NCI-H2107 treated with DMSO at 0.1 percent for 48 hours (cell line): ENCODE results near the gene LTN1.
"Not testable (repeated sequence)": the region's sequence is repeated elsewhere in the genome, so short reads cannot be mapped to it uniquely, and the experiment has no call there.

ENCODE experiments used
- DNase-seq: peaks from one replicate; lab custom pipeline; 2025; ENCODE audit not compliant: unreplicated experiment; lab: John Stamatoyannopoulos, UW

Gene LTN1

DNA sequence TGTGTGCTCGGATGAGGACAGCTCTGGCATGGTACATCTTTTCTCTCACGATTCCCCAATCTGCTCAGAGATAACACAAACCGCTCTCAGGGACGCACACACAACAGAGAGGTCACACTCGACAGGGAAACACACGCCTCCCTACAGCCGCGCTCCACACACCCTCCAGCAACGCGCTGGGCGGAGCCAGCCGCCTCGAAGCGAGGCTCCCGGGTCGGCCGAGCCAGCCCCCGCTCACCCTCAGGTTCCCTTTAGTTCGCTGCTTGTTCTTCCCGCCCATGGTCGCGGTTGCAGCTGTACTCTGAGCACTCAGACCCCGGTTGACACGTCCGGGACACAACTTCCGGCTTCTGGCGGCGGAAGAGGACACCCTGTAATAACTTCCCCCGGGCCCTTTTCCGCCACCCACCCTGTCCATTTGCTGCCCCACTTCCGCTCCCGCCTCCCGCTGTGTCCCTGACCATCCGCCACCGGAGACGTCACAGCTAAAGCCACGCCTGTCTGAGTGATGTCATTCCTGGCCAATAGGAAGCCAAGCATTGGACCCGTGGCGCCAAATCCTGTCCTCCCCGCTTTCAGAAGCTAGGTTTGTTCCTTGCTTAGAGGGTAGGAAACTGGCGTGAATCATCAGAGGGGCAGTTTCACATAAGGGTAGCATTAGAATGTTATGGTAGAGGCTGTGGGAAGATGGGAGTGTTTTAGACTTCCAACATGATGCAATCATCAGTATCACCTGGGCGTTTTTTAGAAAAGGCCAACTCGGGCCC lies at the start of gene LTN1:
Gene LTN1 (minus strand): TSS at position 352 of the 767 bp plus-strand sequence. CDS start 72 bp downstream, at position 280.
- DNase-seq = peak; percentile 97

DNA sequence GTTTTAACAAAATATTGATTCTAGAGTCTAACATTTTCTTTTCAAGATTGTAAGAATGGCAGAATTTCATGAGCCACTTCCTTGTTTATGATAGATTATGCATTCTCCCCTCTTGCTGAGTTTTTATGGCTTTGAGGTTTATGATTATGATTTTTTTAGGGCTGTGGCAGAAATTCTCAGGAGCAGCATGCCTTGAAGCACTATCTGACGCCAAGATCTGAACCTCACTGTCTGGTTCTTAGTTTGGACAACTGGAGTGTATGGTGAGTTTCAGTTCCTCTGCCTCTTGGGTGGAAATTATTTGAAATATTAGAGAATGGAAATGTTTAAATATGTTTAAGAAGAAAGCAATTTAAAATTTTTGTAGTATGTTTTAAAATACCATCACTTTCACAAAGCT lies 42.0 kb upstream of the LTN1 start:
- DNase-seq = no peak

DNA sequence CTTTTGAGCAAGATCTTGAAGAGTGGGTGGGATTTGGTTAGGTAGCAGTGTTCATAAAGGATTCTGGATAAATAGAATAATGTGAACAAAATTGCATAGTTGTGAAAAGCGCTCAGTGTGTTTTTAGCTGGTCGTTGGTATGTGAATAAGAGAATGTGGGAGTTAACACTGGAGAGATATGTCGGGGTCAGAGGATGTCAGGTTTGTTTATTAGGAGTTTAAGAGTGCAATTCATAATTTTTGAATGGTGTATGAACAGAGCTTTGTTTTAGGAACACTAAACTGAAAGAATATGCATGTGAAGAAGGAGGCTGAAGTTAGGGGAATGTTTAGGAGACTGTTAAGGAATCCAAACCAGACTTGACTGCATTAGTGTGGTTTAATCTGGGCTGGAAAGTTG lies 41.2 kb upstream of the LTN1 start:
- no peak for DNase-seq

GRCh38 chr21:29033301-29033700 lies 40.6 kb upstream of the LTN1 start:
- no peak for DNase-seq

DNA sequence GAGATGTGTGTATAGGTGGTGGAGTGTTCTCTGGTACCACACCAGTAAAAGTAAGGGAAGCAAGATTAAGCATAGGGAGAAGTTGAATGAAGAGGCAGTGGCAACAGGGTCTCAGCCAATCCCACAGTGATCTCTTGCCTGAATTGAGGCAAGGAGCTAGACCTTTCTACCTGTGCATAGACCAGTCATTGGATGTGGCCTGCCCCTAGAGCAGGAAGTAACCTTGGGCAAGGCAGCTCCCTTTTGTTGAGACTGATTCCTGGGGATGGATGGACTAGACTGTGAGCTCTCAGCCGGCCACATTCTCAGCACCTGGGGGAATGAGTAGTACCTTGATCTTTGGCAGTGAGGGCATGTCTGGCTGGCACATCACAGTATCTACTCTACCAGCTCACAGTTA lies 38.2 kb upstream of the LTN1 start:
- DNase-seq = no peak

DNA sequence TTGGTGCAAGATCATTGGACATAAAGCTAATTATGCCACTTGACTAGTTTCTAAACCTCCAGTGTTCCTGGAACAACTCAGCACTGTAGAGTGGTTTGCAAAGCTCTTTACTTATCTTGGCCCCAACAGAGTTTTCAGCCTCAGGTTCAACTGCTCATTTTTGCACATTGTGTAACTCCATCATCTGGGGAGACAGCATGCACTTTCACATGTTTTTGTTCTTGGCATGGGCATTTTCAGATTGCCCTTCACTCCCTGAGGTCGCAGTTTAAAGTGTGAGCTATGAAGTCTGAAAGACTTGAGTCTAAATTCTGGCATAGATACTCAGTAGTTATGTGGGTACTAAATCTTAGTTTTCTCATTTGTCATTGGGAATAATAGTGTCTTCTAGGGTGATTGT lies 36.8 kb upstream of the LTN1 start:
- no peak for DNase-seq

GRCh38 chr21:29025328-29025713 lies 32.6 kb upstream of the LTN1 start:
- no peak for DNase-seq

- peak; percentile 97 for DNase-seq
Measured at GRCh38 chr21:29024474-29025327, 32.0 kb upstream of the LTN1 start, which contains the start of gene USP16. Gene USP16, plus strand, starts transcription at chr21:29024668. Its CDS starts 3,246 bp downstream, at chr21:29027914.

GRCh38 chr21:29022166-29022565 lies 29.5 kb upstream of the LTN1 start:
- no peak for DNase-seq

DNA sequence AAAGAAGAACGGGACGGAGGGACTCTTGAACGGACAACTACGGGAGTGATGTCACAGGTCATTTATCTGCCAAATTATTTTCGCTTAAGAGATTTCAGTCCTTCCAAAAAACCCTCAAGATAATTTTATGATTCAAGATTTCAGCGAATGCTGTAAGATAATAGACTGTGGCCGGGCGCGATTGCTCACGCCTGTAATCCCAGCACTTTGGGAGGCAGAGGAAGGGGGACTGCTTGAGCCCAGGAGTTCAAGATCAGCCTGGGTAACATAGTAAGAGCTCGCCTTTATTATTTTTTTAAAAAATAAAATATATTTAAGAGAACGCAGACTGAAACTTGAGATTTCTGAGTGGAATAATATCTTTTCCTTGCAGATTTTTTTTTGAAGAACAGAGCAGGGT lies 25.9 kb upstream of the LTN1 start:
- no peak for DNase-seq

DNA sequence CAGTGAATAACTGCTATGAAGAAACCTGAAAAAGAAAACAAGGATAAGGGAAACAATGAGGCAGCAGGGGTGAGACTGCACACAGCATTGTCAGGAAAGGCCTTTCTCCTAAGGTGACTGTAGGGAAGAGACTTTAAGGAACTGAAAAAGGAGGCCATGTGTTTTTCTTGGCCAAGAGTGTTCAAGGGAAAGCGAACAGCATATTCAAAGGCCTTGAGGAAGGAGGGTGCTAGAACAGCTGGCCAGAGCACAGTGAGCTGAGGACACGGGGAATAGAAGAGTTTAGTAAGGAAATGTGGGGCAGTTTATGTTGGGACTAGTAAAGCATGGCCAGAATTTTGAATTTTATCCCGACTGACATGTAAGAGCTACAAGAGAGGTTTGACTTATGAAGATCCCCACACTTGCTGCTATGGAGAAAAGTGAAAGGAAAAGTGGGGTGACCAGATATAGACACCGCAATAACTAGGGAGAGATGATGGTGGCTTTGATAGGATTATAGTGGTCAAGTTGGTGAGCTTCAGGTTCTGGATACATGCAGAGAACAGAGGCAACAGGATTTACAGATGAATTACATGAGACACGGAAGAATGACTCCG lies 25.1 kb upstream of the LTN1 start:
- no peak for DNase-seq

GRCh38 chr21:29011236-29011635 lies 18.6 kb upstream of the LTN1 start:
- DNase-seq = not testable (repeated sequence)

GRCh38 chr21:29008367-29008766 lies 15.7 kb upstream of the LTN1 start:
- DNase-seq = no peak

DNA sequence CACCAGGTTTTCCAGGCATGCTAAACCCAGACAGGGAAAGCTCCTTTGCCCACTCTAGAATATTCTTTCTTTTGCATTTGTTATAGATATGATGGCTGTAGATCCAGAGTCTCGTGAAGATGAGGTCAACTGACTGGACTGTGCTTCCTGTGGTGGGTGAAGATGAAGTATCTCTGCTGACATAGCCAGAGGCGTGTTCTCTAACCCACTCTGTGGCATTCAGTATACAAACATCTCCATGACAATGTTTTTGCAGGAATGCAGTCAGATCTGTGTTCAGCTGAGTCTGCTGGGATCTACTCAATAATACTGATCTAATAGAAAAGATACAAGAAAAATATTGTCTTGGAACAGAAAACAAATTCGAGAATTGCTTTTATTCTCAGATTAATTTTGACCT lies 15.1 kb upstream of the LTN1 start:
- DNase-seq = no peak

- DNase-seq = no peak
Measured at GRCh38 chr21:29007135-29007534, 14.5 kb upstream of the LTN1 start.

DNA sequence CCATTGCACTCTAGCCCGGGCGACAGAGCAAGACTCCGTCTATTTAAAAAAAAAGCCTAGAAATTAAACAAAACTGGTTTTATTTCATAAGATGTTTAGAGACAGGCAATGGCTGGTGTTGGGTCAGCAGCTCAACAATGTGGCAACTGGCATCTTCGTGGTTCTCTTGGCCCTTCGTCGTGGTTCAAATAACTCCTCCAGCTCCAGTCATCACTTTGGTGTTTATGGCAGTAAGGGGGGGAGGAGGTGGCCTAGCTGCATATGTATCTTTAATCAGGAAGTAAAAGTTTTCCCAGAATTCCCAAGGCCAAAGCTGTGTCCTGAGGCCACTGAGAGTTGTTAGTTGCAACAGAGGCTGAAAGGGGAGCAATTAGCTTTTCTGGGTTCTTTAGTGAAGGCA lies 13.0 kb upstream of the LTN1 start:
- no peak for DNase-seq

DNA sequence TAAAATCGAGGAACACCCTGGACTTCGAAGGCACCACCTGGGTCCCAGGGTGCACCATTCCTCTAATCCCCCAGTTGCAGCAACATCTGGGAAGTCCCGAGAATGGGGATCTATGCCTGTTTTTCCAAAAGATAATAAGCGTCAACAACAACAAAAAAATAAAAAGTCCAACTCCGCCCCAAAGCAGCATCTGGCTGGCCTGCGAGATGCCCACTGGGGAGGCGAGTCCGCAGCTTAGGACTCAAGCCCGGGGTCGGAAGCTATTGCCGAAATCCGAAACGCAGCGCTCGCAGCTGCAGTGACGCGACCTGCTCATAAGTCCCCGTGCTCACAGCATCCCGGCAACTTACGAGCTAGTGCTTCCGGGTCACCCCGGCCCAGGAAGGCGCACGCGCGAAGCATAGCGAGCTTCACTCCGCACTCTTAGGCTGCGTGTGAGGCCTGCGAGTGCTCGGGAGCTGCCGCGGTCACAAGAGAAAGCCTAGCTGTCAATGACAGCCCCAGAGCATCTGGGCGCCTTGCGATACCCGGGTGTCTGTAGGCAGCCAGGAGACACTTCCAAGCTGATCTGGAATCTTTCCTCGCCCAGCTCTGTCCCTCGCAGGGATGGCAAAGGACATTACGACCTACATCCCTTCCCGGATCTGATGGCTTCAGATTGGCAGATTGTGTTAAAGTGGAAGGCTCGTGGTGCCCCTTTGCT lies 9.9 kb upstream of the LTN1 start:
- DNase-seq = peak; percentile 82

DNA sequence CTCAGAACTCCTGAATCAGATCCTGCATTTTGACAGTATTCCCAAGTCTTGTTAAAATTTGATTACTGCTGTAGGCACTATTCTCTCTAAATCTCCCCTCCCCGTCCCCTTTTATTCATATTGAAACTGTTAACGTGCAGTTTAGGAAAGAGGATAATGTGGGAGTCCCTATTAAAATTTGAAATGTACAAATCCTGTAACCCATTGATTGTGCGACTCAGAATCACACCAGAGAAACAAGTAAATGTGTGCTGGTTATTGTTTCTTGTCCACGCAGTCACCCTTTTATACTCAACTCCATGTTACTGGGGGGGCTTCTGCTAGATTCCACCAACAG lies 584 bp upstream of the LTN1 start:
- DNase-seq = no peak

DNA sequence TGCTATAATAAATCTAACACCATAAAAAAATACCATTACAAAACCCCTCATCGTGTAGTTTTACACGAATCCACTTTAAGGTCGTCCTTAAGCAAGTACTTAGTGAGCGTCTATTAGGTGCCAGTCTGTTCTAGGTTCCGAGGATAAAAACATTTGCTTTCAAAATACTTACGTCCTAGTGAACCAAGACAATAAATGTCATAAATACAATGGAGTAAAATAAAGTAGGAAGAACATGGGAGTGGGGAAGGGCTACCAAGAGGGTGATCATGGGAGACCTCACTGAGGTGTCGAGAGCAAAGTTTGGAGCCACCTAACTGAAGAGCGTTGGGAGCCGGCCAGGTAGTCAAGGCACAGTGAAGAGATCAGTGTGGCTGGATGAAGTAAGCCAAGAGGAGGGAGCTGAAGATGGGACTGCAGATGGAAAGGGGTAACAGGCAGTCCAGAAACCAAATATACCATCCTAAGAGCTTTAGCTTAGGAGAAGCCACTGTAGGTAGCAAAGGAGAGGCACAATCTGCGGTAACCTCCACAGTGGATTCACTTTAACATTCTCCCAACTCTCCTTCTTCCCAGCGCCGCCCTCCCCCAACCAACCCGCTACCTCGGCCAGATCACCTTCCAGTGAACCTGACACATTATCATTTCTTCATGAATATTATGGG lies 684 bp downstream of the LTN1 start:
- peak; percentile 31 for DNase-seq

DNA sequence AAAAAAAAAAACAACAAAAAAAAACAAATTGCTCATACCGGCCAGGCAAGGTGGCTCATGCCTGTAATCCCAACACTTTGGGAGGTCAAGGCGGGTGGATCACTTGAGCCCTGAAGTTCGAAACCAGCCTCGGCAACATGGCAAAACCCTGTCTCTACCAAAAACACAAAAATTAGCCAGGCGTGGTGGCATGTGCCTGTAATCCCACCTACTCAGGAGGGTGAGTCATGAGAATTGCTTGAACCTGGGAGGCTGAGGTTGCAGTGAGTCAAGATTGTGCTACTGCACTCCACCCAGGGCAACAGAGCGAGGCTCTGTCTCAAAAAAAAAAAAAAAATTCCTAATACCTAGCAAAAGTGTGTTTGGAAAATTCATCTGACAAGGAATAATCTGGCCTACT lies 4.5 kb downstream of the LTN1 start:
- DNase-seq = not testable (repeated sequence)

DNA sequence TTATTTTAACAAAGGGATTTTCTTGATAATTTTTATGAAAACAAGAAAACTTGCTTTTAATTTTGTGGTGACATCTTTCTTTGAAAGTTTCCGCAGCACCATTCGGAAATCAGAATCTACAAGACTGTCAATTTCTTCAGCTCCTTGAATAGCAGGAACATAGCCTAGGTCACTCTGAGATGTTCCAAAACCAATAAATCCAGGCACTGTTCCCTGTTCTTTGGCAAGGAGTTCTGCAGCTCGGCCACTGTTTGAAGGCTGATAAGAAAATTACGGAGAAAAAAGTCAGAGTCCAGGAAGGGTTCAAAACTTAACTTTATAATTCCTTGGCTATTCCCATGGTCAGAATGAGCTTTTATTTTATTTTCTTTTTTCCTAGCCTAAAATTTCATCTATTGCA lies 6.0 kb downstream of the LTN1 start:
- DNase-seq = no peak
